ENCODE results near the gene MATCAP1.

DNA sequence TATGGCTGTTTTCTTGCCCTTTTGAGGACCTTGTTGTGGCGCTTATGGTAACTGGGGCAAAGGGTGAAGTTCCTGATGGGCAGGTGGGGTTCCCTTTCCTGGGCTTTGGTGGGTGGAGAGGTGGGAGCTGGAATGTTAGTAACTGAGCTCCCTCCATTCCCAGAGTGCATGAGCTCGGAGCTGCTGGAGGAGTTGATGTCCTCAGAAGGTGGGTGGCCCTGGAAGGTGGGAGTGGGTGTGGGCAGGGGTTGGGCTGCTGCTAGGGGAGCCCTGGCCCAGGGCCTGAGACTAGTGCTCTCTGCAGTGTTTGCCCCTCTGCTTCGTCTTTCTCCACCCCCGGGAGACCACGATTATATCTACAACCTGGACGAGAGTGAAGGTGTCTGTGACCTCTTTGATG lies 13.9 kb upstream of the MATCAP1 start:
- TF ChIP-seq ZNF622 (IDR thresholded peaks at IDR 0.05) (no peak), POLR2A (IDR thresholded peaks at IDR 0.05; ENCODE audit: low read depth, low read length) (peak; percentile 30; the same call in 1 of the 2 replicates), ZZZ3 (IDR thresholded peaks at IDR 0.05; ENCODE audit: control insufficient read depth, insufficient read length, low read depth) (no peak), NRF1 (conservative IDR thresholded peaks at IDR 0.05; ENCODE audit: low read depth, low read length) (no peak)
- TF ChIP-seq, protein P1, sequence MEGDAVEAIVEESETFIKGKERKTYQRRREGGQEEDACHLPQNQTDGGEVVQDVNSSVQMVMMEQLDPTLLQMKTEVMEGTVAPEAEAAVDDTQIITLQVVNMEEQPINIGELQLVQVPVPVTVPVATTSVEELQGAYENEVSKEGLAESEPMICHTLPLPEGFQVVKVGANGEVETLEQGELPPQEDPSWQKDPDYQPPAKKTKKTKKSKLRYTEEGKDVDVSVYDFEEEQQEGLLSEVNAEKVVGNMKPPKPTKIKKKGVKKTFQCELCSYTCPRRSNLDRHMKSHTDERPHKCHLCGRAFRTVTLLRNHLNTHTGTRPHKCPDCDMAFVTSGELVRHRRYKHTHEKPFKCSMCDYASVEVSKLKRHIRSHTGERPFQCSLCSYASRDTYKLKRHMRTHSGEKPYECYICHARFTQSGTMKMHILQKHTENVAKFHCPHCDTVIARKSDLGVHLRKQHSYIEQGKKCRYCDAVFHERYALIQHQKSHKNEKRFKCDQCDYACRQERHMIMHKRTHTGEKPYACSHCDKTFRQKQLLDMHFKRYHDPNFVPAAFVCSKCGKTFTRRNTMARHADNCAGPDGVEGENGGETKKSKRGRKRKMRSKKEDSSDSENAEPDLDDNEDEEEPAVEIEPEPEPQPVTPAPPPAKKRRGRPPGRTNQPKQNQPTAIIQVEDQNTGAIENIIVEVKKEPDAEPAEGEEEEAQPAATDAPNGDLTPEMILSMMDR (IDR thresholded peaks at IDR 0.05 in 2 of 3, conservative IDR thresholded peaks at IDR 0.05 in 1 of 3; ENCODE audit: control insufficient read depth in 2 of 3, extremely low read depth in 1 of 3, insufficient read depth in 1 of 3, low read depth in 3 of 3, low read length in 3 of 3), result no peak
